ENCODE results near the gene MLPH. TPM values are rescaled to one million over a fixed set of nuclear protein-coding genes. Genes with fewer than 3 reads are reported as not detected.

MLPH gene
- polyA plus RNA-seq, 1 of the 3 experiments (the other 2 are of a cell fraction), result 93.6 TPM

DNA sequence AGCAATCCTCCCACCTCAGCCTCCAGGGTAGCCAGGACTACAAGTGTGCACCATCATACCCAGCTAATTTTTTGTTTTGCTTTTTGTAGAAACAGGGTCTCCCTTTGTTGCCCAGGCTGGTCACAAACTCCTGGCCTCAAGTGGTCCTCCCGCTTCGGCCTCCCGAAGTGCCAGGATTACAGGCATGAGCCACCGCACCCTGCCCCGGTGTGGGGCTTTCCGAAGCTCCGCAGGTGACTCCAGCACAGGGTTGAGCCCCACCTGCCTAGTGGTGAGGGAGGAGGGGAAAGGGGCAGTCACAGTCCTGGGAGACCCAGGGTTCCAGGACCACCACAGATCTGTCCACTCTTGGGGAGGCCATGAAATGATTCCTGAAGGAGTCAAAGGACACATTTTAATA is 84.5 kb downstream of the MLPH start:
- ChIA-PET POLR2A (interaction anchor here (1.0 kb wide), 1 partner anchor 96 kb away, joined by 3 read pairs; no protein-coding TSS in a partner anchor), CTCF (interaction anchor here (0.6 to 7.9 kb wide), 80 partner anchors 11 to 1229 kb away, joined by 3 to 311 read pairs (median 6); partner anchors contain the start of gene COPS8)
- TF ChIP-seq, protein P1, sequence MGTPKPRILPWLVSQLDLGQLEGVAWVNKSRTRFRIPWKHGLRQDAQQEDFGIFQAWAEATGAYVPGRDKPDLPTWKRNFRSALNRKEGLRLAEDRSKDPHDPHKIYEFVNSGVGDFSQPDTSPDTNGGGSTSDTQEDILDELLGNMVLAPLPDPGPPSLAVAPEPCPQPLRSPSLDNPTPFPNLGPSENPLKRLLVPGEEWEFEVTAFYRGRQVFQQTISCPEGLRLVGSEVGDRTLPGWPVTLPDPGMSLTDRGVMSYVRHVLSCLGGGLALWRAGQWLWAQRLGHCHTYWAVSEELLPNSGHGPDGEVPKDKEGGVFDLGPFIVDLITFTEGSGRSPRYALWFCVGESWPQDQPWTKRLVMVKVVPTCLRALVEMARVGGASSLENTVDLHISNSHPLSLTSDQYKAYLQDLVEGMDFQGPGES (IDR thresholded peaks at IDR 0.05; ENCODE audit: low read depth, low read length), result no peak
- TF ChIP-seq MEF2A (IDR thresholded peaks at IDR 0.05; ENCODE audit: borderline replicate concordance, low read depth) (no peak), EZH2phosphoT487 (IDR thresholded peaks at IDR 0.05; ENCODE audit: borderline replicate concordance, low read depth) (no peak), GABPA (IDR thresholded peaks at IDR 0.05; ENCODE audit: low read depth) (no peak), RXRA (IDR thresholded peaks at IDR 0.05; ENCODE audit: borderline replicate concordance, low read depth) (no peak), RFX5 (IDR thresholded peaks at IDR 0.05; ENCODE audit: low read length) (no peak)
- TF ChIP-seq, protein P2, sequence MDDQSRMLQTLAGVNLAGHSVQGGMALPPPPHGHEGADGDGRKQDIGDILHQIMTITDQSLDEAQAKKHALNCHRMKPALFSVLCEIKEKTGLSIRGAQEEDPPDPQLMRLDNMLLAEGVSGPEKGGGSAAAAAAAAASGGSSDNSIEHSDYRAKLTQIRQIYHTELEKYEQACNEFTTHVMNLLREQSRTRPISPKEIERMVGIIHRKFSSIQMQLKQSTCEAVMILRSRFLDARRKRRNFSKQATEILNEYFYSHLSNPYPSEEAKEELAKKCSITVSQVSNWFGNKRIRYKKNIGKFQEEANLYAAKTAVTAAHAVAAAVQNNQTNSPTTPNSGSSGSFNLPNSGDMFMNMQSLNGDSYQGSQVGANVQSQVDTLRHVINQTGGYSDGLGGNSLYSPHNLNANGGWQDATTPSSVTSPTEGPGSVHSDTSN (IDR thresholded peaks at IDR 0.05), result no peak
- Histone ChIP-seq H3K4me1 (ENCODE audit: control insufficient read depth in 1 of 2, insufficient read depth in 2 of 2, low read depth in 1 of 2, low read length in 1 of 2) (peaks cover 6 to 16% of the 10 kb centered on the region in 2 experiments; a peak in 3 of 4 replicates), H2AFZ (ENCODE audit: low read depth) (peak overlapping the region; percentile 80; the same call in 1 of the 2 replicates), H3K27me3 (ENCODE audit: insufficient read depth) (no peaks in the 10 kb centered on the region), H3K9ac (no peak overlapping the region), H3K4me3 (ENCODE audit: low read depth in 2 of 2, low read length in 1 of 2) (no peak overlapping the region), H3K4me2 (peak overlapping the region; percentile 34; the same call in 1 of the 2 replicates), H4K20me1 (ENCODE audit: insufficient read depth) (no peaks in the 10 kb centered on the region), H3K79me2 (ENCODE audit: insufficient read depth) (no peaks in the 10 kb centered on the region), H3F3A (replicated peaks; ENCODE audit: insufficient read depth) (no peaks in the 10 kb centered on the region), H3K27ac (ENCODE audit: low read depth in 2 of 2, low read length in 1 of 2) (peak overlapping the region in 1 of 2 experiments; percentile 21; a peak in 1 of 4 replicates), H3K36me3 (replicated peaks in 1 of 2; ENCODE audit: control insufficient read depth in 1 of 2, insufficient read depth in 2 of 2, low read length in 1 of 2) (no peaks in the 10 kb centered on the region), H3K9me2 (no peaks in the 10 kb centered on the region), H3K9me3 (no peaks in the 10 kb centered on the region)
- no peak for DNase-seq
- WGBS (ENCODE audit: low lambda C conversion rate), result 100% methylated on average over 2 of the region's 7 CpGs

DNA sequence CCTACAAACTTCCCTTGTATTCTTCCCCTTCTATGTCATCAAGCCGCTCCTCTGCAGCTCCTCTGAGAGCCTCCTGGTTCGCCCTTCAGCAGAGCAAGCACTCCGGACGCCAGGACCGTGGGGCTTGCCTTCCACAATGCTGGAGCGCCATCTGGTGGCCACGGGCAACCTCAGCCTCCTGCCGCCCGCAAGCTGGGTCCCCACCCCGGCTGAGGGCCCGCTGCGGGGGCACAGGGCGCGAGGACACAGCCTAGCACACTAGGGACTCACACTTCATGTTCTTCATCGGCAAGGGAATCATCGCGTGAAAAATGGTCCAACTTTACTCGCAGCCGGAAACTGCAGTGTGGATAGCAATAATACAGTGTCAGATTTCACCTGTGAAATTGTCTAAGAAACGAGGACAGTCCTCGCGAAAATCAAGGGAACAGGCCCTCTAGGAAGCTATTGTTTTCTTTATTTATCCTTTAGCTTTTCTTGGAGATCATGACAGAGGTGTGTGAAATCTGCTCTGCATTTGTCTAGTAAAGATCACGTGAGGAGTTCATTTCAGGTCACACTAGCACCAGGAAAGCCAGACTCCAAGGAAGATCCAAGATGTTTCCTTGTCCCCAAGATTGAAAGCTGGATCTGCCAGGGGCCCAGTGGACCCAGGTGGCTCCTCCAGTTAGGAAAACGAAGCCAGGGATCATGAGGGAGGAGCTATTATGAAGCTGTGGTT is 85.1 kb downstream of the MLPH start:
- Histone ChIP-seq H2AFZ (ENCODE audit: low read depth) (peak overlapping the region; percentile 80), H3K79me2 (ENCODE audit: insufficient read depth) (no peaks in the 10 kb centered on the region), H3K9ac (peak overlapping the region; percentile 35; the same call in 1 of the 2 replicates), H3K27me3 (ENCODE audit: insufficient read depth) (no peaks in the 10 kb centered on the region), H3K4me3 (ENCODE audit: low read depth in 2 of 2, low read length in 1 of 2) (peak overlapping the region in 1 of 2 experiments; percentile 17; a peak in 1 of 4 replicates), H4K20me1 (ENCODE audit: insufficient read depth) (no peaks in the 10 kb centered on the region), H3K4me2 (peak overlapping the region; percentile 34; the same call in 1 of the 2 replicates), H3F3A (replicated peaks; ENCODE audit: insufficient read depth) (no peaks in the 10 kb centered on the region), H3K4me1 (ENCODE audit: control insufficient read depth in 1 of 2, insufficient read depth in 2 of 2, low read depth in 1 of 2, low read length in 1 of 2) (peaks cover 6 to 16% of the 10 kb centered on the region in 2 experiments; a peak in 3 of 4 replicates), H3K27ac (ENCODE audit: low read depth in 2 of 2, low read length in 1 of 2) (peak overlapping the region in 1 of 2 experiments; percentile 21; a peak in 2 of 4 replicates), H3K9me3 (no peaks in the 10 kb centered on the region), H3K9me2 (no peaks in the 10 kb centered on the region), H3K36me3 (replicated peaks in 1 of 2; ENCODE audit: control insufficient read depth in 1 of 2, insufficient read depth in 2 of 2, low read length in 1 of 2) (no peaks in the 10 kb centered on the region)
- POLR2A ChIA-PET, result interaction anchor here (1.0 kb wide), 1 partner anchor 97 kb away, joined by 3 read pairs; no protein-coding TSS in a partner anchor
- DNase-seq, result peak; percentile 96
- CTCF ChIA-PET, result interaction anchor here (0.6 to 7.9 kb wide), 97 partner anchors 11 to 1230 kb away, joined by 3 to 311 read pairs (median 5); partner anchors contain the start of gene COPS8
- 26% methylated on average over 20 of the region's 24 CpGs for WGBS (ENCODE audit: low lambda C conversion rate)
- TF ChIP-seq, protein P3, sequence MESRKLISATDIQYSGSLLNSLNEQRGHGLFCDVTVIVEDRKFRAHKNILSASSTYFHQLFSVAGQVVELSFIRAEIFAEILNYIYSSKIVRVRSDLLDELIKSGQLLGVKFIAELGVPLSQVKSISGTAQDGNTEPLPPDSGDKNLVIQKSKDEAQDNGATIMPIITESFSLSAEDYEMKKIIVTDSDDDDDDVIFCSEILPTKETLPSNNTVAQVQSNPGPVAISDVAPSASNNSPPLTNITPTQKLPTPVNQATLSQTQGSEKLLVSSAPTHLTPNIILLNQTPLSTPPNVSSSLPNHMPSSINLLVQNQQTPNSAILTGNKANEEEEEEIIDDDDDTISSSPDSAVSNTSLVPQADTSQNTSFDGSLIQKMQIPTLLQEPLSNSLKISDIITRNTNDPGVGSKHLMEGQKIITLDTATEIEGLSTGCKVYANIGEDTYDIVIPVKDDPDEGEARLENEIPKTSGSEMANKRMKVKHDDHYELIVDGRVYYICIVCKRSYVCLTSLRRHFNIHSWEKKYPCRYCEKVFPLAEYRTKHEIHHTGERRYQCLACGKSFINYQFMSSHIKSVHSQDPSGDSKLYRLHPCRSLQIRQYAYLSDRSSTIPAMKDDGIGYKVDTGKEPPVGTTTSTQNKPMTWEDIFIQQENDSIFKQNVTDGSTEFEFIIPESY (IDR thresholded peaks at IDR 0.05; ENCODE audit: borderline replicate concordance, low read depth), result no peak
- TF ChIP-seq, protein P4, sequence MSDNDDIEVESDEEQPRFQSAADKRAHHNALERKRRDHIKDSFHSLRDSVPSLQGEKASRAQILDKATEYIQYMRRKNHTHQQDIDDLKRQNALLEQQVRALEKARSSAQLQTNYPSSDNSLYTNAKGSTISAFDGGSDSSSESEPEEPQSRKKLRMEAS (IDR thresholded peaks at IDR 0.05; ENCODE audit: low read depth), result peak; percentile 60; the same call in 1 of the 2 replicates
- TF ChIP-seq, protein P5, sequence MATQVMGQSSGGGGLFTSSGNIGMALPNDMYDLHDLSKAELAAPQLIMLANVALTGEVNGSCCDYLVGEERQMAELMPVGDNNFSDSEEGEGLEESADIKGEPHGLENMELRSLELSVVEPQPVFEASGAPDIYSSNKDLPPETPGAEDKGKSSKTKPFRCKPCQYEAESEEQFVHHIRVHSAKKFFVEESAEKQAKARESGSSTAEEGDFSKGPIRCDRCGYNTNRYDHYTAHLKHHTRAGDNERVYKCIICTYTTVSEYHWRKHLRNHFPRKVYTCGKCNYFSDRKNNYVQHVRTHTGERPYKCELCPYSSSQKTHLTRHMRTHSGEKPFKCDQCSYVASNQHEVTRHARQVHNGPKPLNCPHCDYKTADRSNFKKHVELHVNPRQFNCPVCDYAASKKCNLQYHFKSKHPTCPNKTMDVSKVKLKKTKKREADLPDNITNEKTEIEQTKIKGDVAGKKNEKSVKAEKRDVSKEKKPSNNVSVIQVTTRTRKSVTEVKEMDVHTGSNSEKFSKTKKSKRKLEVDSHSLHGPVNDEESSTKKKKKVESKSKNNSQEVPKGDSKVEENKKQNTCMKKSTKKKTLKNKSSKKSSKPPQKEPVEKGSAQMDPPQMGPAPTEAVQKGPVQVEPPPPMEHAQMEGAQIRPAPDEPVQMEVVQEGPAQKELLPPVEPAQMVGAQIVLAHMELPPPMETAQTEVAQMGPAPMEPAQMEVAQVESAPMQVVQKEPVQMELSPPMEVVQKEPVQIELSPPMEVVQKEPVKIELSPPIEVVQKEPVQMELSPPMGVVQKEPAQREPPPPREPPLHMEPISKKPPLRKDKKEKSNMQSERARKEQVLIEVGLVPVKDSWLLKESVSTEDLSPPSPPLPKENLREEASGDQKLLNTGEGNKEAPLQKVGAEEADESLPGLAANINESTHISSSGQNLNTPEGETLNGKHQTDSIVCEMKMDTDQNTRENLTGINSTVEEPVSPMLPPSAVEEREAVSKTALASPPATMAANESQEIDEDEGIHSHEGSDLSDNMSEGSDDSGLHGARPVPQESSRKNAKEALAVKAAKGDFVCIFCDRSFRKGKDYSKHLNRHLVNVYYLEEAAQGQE (IDR thresholded peaks at IDR 0.05; ENCODE audit: low read depth, low read length), result no peak
- TF ChIP-seq FOXJ3 (CRISPR knock-in tag; IDR thresholded peaks at IDR 0.05) (no peak), MEF2A (IDR thresholded peaks at IDR 0.05; ENCODE audit: borderline replicate concordance, low read depth) (no peak), RCOR1 (IDR thresholded peaks at IDR 0.05; ENCODE audit: low read length) (no peak), TEAD4 (IDR thresholded peaks at IDR 0.05; ENCODE audit: borderline replicate concordance, insufficient read depth) (no peak), JUND (IDR thresholded peaks at IDR 0.05) (no peak), FOSL2 (IDR thresholded peaks at IDR 0.05; ENCODE audit: borderline replicate concordance, low read depth) (no peak), CHD2 (IDR thresholded peaks at IDR 0.05; ENCODE audit: low read length, partially characterized antibody) (no peak), TAF1 (IDR thresholded peaks at IDR 0.05; ENCODE audit: borderline replicate concordance, low read depth, low read length) (no peak)
